NCI-H526 (cell line): ENCODE results near the gene ZBTB26.

Experiments used
- DNase-seq, 2 experiments: peaks; one replicate each; lab custom pipeline; 2025; lab: John Stamatoyannopoulos, UW

Gene ZBTB26

GRCh38 chr9:122931226-122932121 lies at the start of gene ZBTB26:
Gene ZBTB26, minus strand, starts transcription at chr9:122931512. Its CDS starts 11,578 bp downstream, at chr9:122919934.
- peak; percentile 91 to 95 for DNase-seq

- no peak for DNase-seq
These were observed 47.3 kb upstream of the ZBTB26 start for GRCh38 chr9:122978601-122979000.

- no peak for DNase-seq
These were observed 43.9 kb upstream of the ZBTB26 start for GRCh38 chr9:122975196-122975595.

- no peak for DNase-seq
These were observed 29.8 kb upstream of the ZBTB26 start for GRCh38 chr9:122961139-122961538.

- no peak for DNase-seq
These were observed 24.6 kb upstream of the ZBTB26 start for GRCh38 chr9:122955961-122956360.

- no peak for DNase-seq
These were observed 23.0 kb upstream of the ZBTB26 start for GRCh38 chr9:122954253-122954691.

- DNase-seq = no peak
These were observed 19.7 kb upstream of the ZBTB26 start for GRCh38 chr9:122951056-122951455.

- no peak for DNase-seq
These were observed 19.0 kb upstream of the ZBTB26 start for GRCh38 chr9:122950263-122950662.

GRCh38 chr9:122949696-122950095 lies 18.4 kb upstream of the ZBTB26 start:
- DNase-seq = no peak

GRCh38 chr9:122948313-122948712 lies 17.0 kb upstream of the ZBTB26 start:
- no peak for DNase-seq

- no peak for DNase-seq
These were observed 15.2 kb upstream of the ZBTB26 start for GRCh38 chr9:122946461-122947005.

GRCh38 chr9:122944960-122945888 lies 13.9 kb upstream of the ZBTB26 start:
- DNase-seq = no peak

- no peak for DNase-seq
These were observed 10.4 kb upstream of the ZBTB26 start for GRCh38 chr9:122941582-122942234.

GRCh38 chr9:122940749-122941581 lies 9.7 kb upstream of the ZBTB26 start, which contains the start of gene RABGAP1:
Gene RABGAP1, plus strand, starts transcription at chr9:122941020. Its CDS starts 16,040 bp downstream, at chr9:122957060.
- peak; percentile 89 to 97 for DNase-seq

GRCh38 chr9:122940454-122940748 lies 9.1 kb upstream of the ZBTB26 start:
- no peak for DNase-seq

GRCh38 chr9:122939601-122940000 lies 8.3 kb upstream of the ZBTB26 start:
- no peak for DNase-seq

- DNase-seq = no peak
These were observed 5.6 kb upstream of the ZBTB26 start for GRCh38 chr9:122936883-122937282.

GRCh38 chr9:122936464-122936863 lies 5.2 kb upstream of the ZBTB26 start:
- no peak for DNase-seq

GRCh38 chr9:122930541-122931225 lies 629 bp downstream of the ZBTB26 start:
- DNase-seq = no peak

- no peak for DNase-seq
These were observed 1.4 kb downstream of the ZBTB26 start for GRCh38 chr9:122929796-122930354.
